Subcutaneous adipose tissue (tissue), 4 donors: ENCODE results near the gene ANXA9. TPM values are rescaled to one million over a fixed set of nuclear protein-coding genes. Genes with fewer than 3 reads are reported as not detected.

Experiments
- small RNA-seq: library from RNA; depleted of rRNA; stranded (forward); fragments of <200 nt; gene quantifications from one replicate; pipeline ENCODE3, GENCODE V24; 2016
- total RNA-seq, 4 donors: library from RNA; depleted of rRNA; stranded (reverse); fragments of >200 nt; gene quantifications; one replicate each; pipeline ENCODE4 v1.1.0, GENCODE V29; 2016
- TF ChIP-seq, protein P1 (sequence below): fragments of 450-650 bp; IDR thresholded peaks from one replicate; pipeline ENCODE4 v1.5.1; 2016; ENCODE audit warnings: low read depth, mild to moderate bottlenecking, control low read depth, antibody characterized with exemption, moderate library complexity

The ANXA9 gene
- total RNA-seq, 4 donors from 2014 or later, result 0.68 to 1.3 TPM; not detected in 2

DNA sequence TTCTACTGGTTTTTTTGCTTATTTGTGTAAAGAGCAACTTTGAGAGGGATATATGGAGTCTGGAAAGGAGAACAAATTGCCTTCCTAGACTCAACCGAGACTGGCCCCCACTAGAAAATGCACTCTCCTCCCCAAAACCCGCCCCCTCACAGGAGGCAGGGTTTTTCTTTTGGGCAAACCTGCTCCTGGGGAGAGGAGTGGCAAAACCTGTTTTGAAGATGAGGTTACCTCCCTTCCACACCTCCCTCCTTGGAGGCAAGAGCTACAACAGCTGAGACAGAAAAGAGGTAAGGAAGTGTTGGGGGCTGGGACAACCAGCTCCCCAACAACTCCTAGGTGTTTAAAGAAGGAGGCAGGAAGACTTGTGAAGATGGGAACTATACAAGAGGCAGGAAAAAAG lies 54.3 kb downstream of the ANXA9 start, which contains the start of gene BNIPL:
TSS of gene BNIPL (plus strand) at position 231 of the 400 bp plus-strand sequence. CDS start at position 371, 140 bp downstream.
- TF ChIP-seq, protein P1, sequence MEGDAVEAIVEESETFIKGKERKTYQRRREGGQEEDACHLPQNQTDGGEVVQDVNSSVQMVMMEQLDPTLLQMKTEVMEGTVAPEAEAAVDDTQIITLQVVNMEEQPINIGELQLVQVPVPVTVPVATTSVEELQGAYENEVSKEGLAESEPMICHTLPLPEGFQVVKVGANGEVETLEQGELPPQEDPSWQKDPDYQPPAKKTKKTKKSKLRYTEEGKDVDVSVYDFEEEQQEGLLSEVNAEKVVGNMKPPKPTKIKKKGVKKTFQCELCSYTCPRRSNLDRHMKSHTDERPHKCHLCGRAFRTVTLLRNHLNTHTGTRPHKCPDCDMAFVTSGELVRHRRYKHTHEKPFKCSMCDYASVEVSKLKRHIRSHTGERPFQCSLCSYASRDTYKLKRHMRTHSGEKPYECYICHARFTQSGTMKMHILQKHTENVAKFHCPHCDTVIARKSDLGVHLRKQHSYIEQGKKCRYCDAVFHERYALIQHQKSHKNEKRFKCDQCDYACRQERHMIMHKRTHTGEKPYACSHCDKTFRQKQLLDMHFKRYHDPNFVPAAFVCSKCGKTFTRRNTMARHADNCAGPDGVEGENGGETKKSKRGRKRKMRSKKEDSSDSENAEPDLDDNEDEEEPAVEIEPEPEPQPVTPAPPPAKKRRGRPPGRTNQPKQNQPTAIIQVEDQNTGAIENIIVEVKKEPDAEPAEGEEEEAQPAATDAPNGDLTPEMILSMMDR, result no peak

DNA sequence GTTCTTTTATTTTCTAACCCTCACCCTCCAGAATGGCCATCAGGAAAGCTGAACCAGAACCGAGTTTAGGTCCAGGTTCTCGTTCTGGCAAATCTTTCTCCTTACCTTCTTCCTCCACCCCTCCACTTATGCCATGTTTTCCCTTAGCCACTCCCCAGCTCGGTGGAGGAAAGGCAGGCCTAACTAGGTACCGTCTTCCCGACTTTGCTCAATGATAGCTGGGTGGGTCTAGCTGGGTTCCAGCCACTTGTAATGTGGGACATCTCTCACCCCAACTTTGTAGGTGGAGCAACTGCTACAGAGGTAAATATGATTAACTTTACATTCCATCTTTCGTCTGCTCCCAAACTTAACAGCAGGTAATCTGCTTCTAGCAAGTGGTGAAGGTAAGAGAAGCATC lies 54.9 kb downstream of the ANXA9 start:
- TF ChIP-seq, protein P1, result no peak

DNA sequence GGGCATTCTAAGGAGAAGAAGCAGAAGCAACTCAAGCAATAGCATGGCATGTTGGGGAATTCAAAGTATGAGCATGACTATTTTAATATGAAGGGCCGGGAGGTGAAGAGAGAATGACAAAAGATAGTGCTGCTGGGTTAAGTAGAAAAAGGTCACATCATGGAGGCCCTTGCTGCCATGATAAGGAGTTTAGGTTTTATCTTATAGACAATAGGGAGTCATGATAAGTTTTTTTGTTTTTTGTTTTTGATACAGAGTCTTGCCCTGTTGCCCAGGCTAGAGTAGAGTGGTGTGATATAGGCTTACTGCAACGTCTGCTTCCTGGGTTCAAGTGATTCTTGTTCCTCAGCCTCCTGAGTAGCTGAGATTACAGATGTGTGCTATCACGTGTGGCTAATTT lies 57.4 kb downstream of the ANXA9 start:
- TF ChIP-seq, protein P1, result no peak

DNA sequence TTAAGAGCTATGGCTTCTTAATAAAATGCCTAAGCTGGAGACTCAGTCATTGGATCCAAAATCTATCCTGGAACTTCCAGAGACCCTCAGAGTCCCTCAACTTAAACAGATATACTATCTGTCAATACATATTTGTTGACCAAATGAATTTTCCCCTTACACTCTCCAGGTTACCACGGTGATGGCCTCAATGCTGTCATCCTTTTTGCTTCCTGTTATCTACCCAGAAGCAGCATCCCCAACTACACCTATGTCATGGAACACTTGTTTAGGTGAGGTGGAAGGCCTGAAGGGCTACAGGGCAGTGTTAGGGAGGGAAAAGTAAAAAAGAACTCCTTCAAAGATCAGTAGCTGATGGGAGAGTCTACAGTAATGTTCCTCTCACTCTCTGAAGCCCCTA lies 61.1 kb downstream of the ANXA9 start:
- TF ChIP-seq, protein P1, result no peak

Small RNA genes lying within 50 kb of the gene (small RNA-seq; reads per million reads assigned to genes)
- not detected for gene RNU6-884P

Other genes with a start within 250 kb of the ANXA9 start
- 100 to 1,000 TPM in 3 of 4 donors, 10 to 100 TPM in 1; 72.2 to 903 (median 174) TPM for gene CTSS, start 216.5 kb upstream of the ANXA9 start, total RNA-seq
- gene CTSK, start 174.0 kb upstream of the ANXA9 start, total RNA-seq, result 100 to 1,000 TPM in 3 of 4 donors, 10 to 100 TPM in 1; 77.2 to 290 (median 235) TPM
- gene ARNT, start 105.7 kb upstream of the ANXA9 start, total RNA-seq, result 10 to 100 TPM; 59.7 to 75.5 (median 67.5) TPM
- gene CTXND2, start 95.2 kb upstream of the ANXA9 start, total RNA-seq, result not detected
- 10 to 100 TPM; 32.3 to 41.4 (median 39.5) TPM for gene SETDB1, start 55.9 kb upstream of the ANXA9 start, total RNA-seq
- 100 to 1,000 TPM in 3 of 4 donors, 10 to 100 TPM in 1; 67.4 to 140 (median 112) TPM for gene CERS2, start 7.5 kb upstream of the ANXA9 start, total RNA-seq
- 10 to 100 TPM in 3 of 4 donors, 1 to 10 TPM in 1; 8.5 to 31.4 (median 30.7) TPM for gene MINDY1, start 24.6 kb downstream of the ANXA9 start, total RNA-seq
- gene PRUNE1, start 26.2 kb downstream of the ANXA9 start, total RNA-seq, result 10 to 100 TPM; 16.5 to 29.5 (median 17.8) TPM
- gene BNIPL, start 54.3 kb downstream of the ANXA9 start, total RNA-seq, result under 1 TPM in 3 of 4 donors, not detected in 1; 0.16 to 0.88 (median 0.34) TPM
- gene C1orf56, start 65.5 kb downstream of the ANXA9 start, total RNA-seq, result 1 to 10 TPM; 4.4 to 7.9 (median 5.5) TPM
- 10 to 100 TPM; 44.5 to 55.4 (median 47.7) TPM for gene CDC42SE1, start 77.3 kb downstream of the ANXA9 start, total RNA-seq
- gene MLLT11, start 78.1 kb downstream of the ANXA9 start, total RNA-seq, result 1 to 10 TPM in 1 of 4 donors, under 1 TPM in 3; 0.19 to 1.5 (median 0.45) TPM
- 10 to 100 TPM; 16.5 to 23.5 (median 20.6) TPM for gene GABPB2, start 88.5 kb downstream of the ANXA9 start, total RNA-seq
- gene SEMA6C, start 164.3 kb downstream of the ANXA9 start, total RNA-seq, result 10 to 100 TPM in 1 of 4 donors, 1 to 10 TPM in 3; 4.0 to 19.2 (median 5.3) TPM
- gene TNFAIP8L2, start 174.4 kb downstream of the ANXA9 start, total RNA-seq, result 10 to 100 TPM in 2 of 4 donors, 1 to 10 TPM in 2; 5.7 to 30.9 (median 11.5) TPM
- 10 to 100 TPM; 10.1 to 15.0 (median 10.9) TPM for gene LYSMD1, start 183.6 kb downstream of the ANXA9 start, total RNA-seq
- gene SCNM1, start 183.9 kb downstream of the ANXA9 start, total RNA-seq, result 10 to 100 TPM; 20.3 to 34.6 (median 25.8) TPM
- gene TMOD4, start 193.7 kb downstream of the ANXA9 start, total RNA-seq, result not detected
- gene VPS72, start 207.9 kb downstream of the ANXA9 start, total RNA-seq, result 10 to 100 TPM; 21.9 to 39.2 (median 26.5) TPM
- 10 to 100 TPM; 29.7 to 70.9 (median 46.6) TPM for gene PIP5K1A, start 216.3 kb downstream of the ANXA9 start, total RNA-seq